GM21619 (cell line): ENCODE results near the gene CAMK1D.
"Not testable (repeated sequence)": the region's sequence is repeated elsewhere in the genome, so short reads cannot be mapped to it uniquely, and the experiment has no call there.

Experiments used
- ATAC-seq: cut with Tn5 transposase; IDR thresholded peaks from one replicate; pipeline ENCODE4 v1.9.1; 2021; ENCODE audit not compliant: unreplicated experiment

Gene CAMK1D

DNA sequence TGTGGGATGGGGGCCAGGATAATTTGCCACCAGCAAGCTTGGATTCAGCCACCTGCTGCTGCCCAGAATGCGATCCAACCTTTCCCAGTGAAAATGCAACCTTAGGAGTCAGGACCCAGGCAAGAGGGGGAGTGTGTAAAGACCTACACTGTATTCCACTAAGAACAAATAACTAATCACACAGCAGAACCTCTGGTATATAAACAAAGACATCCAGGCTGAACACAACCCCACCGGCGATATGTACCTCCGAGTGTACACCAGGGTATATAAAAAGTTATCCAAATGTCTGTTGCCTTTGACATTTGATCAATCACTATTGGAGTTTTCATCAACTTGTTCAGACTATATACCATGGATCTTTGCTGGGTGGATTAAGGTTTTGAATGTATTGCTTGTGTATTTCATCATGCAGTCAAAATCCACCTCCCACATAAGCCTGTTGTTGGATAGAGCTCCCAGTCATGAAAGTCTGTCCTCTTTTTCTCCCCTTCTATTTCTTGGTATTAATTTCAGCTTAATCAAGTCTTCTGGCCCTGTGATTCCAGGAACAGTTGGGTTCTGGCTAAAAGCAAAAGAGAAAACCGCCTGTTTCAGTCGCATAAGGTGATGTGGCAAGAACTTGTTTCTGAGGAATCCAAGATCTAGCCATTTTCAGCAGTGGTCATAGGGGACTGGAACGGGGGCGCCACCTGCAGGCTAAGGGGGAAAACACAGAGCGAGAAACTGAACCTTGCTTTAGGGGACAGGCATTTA lies 361.4 kb downstream of the CAMK1D start:
- ATAC-seq, result no peak

DNA sequence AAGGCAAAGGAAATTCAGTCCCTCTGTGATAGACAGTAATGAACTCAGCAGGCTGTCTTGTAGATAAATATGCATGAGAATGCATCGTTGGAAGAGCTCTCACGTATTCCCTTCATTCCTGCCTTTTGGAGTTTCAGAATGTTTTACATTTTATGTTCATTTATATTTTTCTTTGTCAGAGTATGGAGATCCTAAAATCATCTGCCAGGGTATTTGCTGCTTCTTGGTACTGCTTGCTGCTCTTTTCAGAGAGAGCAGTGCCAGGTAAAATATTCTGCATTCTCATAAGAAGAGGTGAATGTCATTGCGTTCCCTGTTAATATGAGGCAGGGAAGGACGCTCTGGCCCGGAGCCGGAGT lies 362.0 kb downstream of the CAMK1D start:
- ATAC-seq, result no peak

DNA sequence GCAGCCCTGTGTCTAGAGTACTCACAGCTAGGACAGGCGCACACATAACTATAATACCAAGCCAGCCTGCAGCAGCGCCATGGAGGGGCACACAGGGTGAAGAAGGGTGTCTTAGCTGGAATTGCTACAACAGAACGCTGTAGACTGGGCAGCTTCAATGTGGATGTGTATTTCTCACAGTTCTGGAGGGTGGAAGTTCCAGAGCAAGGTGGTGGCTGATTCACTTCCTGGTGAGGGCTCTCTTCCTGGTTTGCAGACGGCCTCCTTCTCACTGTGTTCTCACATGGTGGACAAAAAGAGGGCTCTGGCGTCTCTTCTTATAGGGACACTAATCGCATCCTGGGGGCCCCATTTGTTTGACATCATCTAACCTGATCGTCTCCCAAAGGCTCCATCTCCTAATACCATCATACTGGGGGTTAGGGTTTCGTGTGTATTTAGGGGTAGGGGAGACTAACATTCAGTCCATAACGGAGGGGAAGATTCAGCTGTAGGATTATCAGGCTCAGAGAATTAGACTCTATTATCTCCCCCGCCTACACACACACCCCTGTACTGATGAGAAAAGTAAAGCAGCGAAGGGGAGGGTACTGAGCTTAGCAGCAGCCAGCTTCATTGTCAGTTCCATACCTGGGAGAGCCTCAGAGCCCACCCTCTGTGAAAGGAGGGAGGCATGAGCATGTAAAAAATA lies 363.1 kb downstream of the CAMK1D start:
- no peak for ATAC-seq

DNA sequence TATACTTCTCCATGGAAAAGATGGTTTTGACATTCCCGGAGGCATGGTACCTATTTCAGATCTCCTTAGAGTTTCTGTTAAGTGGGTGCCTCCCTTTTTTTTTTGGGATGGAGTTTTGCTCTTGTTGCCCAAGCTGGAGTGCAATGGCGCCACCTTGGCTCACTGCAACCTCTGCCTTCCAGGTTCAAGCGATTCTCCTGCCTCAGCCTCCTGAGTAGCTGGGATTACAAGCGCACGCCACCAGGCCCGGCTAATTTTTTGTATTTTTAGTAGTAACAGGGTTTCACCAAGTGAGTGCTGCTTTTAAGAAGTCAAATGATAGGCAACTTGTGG lies 363.6 kb downstream of the CAMK1D start:
- not testable (repeated sequence) for ATAC-seq

DNA sequence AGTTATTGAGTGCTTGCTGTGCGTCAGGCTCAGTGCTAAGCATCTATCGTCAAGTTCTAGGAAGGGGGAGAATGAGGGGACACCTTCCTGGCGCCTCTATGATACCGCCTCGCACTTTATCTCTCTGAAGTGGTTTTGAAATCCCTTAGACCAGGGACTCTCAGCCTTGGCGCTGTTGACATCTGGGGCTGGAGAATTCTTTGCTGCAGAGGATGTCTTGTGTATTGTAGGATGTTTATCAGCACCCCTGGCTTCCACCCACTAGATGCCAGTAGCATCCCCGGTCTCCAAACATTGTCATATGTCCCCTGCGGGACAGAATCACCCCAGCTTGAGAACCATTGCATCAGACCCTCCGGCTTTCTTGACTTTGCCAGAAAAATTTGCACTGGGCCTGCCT lies 366.7 kb downstream of the CAMK1D start:
- no peak for ATAC-seq

DNA sequence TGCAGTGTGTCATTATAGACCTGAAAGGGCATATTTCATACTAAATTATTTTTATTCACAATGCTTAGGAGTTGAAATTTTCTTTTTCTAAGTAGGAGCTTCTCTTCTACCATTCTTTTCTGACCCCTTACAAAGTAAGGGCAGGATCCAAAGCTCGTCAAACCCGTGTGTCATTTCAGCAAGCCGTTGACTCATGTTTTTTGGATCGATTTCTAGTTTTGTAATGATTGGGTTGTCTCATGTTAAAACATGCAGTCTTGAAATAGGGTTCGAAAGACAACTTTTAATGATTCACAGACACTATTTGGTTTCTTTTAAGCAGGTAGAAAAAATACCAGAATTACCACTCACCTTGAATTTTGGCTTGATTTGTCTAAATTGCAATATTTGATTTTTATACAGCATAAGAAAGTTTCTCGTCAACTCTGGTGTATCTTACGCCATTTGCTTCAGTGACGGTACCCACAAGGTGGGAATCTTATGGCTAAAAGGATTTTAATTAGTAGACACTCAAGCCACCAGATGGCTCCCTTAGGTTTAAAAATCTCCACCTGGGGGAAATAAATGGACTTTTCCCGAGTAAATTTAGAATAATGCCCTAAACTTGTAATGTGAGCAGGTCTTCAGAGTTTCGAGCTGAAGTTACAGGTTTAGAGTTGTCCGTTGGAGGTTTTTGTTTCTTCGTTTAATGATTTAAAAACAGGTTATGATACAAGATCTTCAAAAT lies 368.8 kb downstream of the CAMK1D start:
- ATAC-seq, result no peak

DNA sequence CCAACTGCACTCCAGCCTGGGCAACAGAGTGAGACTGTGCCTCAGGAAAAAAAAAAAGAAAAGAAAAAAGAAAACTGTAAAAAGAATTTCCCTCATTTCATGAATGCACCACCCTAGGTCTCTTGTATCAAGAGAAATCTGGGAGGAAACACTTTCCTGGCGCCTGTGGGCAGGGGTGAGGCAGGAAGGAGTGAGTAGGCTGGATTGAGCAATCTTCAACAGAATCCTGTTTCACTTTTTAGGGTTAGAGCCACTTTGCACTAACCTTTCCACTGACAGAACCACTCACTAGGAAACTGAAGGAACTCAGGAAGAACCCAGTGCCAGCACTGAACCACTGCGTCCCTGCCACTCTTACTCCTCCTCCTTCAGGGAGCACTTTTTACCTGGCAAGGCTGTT lies 370.0 kb downstream of the CAMK1D start:
- no peak for ATAC-seq

DNA sequence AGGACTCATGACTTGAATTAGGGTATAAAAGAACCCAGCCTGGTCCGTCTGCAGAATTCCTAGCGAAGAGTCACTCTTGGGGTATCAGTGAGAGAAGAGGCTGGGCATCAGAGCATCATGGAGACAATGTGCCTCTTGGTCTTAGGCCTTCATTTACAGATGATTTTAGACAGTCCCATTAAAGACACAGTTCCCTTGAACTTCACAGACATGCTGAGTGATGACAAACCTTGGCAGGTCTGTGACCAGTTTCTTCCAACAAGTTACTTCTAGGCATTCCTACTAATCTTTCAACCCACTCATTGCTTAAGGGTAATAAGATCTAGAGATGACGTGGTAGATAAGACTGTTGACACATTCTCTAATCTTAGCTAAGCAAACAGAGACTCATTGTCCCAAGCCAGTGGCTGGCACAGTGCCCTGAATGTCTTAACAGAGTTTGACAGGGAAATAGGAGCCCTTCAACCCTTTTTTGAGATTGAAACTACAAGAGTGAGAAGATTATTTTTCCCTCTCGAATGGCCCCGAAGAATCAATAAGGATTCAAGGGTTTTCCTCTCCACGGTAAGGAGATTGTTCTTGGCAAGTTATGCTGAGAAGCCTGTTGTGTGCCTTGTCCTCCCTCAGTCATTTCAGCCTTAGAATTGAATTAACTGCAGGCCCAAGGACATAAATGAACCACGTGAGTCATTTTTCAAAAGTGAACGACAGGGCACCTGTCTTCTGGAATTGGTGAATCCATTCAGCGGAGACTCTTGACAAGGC lies 371.1 kb downstream of the CAMK1D start:
- ATAC-seq, result no peak

DNA sequence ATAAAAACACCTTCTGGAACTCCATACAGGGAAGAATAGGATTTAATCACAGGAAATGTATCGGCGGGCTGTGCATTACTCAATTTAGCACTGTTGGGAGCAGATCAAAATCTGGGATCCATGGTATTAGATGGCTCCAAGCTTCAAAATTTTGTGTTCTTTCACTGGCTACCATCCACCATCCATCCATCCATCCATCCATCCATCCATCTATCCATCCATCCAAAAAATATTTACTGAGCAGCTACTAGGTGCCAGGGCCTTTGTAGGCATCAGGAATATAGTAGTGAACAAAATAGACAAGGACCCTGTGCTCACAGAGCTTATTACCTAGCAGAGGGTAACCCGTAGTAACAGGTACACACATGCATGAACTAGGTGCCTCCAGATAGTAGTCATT lies 372.0 kb downstream of the CAMK1D start:
- no peak for ATAC-seq

DNA sequence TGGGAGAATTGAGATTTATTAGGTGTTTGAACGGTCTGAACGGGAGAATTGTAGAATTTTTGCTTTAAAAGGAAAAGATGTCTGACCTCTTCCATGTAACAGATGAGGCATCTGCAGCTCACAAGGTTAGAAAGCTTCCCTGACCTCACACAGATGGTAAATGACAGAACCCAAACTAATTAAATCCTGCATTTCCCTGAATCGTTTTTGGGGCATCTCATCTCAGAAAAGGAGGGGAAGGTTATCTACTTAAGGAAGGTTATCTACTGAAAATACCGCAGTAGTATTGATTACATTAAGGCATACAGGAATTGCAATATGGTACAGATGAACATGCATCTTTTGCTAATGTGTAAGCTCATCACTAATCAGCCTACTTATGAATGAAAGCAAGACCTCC lies 373.9 kb downstream of the CAMK1D start:
- ATAC-seq, result no peak

DNA sequence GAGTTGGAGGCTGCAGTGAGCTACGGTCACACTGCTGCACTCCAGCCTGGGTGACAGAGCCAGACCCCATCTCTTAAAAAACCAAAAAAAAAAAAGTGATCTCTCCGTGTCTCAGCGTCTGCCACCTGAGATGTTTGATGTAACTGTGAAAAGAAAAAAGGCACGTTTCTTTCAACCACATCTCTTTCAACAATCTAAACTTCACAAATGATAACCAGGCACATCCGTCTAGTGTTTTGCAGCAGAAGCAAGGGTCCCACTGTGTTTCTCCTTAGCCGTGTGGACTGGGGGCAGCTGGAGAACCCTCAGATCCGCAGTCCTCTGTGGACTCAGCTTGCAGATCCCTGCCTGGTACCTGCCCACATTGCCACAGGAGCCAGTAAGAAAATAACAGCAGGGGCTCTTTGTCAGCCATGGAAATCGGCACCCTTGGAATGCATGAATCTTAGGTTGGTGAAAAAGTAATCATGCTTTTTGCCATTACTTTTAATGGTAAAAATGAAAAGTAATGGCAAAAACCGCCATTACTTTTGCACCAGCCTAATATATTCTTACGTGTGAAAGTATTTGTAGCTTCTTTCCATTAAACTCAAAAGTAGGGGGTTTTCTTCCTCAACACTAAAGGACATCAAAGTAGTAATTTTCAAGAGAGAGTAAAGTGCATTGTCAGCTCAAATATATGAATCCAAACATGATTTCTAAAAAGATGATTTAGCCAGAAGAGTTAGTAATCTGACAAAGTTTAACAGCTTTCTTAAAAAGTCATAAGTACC lies 375.6 kb downstream of the CAMK1D start:
- ATAC-seq, result no peak

DNA sequence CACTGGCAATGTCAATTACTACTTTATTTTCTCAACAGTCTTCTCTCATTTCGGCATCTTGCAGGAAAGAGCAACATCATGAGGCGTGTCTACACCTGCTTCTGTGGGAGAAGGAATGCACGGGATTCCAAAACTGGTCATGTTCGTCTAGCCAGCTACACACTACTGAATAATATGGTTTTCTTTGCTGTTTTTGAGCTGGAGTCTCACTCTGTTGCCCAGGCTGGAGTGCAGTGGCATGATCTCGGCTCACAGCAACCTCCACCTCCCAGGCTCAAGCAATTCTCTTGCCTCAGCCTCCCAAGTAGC lies 376.2 kb downstream of the CAMK1D start:
- not testable (repeated sequence) for ATAC-seq

DNA sequence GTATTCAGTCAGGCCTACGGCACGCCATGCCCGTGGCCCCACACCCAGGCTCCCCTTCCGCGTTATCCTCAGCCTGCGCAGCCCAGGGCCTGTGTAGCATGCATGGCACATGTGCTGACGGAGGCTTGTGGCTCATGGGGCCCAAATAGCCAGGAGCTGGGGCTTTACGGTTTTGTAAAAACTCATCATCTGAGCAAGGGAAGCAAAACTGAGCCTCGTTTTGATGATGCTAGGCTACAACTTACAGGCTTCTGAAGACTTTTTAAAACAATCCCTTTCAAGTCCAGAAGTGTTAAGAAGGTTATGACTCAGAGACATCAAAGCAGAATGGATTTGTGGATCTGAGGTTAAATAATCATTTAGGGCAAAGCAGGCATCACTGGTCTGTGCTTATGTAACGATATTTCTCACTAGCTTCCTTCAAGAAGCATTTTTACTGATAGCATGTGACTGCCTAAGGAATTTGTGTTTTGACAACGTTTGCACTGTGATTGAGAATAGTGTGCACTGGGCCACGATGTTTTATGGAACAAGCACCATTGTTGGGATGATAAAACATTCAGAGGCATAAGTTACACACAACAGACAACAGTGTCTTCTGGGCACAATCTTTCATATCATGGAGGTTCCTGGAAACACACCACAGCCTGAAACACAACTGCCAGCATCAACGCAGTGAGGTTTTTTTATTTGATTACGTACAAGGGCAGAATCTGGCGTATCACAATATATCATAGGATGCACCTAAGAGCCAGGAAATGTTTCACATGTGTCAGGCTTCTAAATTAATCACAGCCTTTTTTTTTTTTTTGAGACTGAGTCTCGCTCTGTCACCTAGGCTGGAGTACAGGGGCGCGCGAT lies 377.9 kb downstream of the CAMK1D start:
- ATAC-seq, result no peak

DNA sequence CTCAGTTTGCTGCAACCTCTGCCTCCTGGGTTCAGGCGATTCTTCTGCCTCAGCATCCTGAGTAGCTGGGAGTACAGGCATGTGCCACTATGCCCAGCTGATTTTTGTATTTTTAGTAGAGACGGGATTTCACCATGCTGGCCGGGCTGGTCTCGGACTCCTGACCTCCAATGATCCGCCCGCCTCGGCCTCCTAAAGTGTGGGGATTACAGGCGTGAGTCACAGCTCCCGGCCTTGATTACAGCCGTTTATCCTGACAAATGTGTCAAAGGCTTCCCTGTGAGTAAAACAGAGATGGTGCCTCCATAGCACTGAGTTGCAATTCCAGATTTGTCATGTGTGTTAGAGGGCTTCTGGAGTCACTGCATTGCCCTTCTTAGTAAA lies 378.5 kb downstream of the CAMK1D start:
- ATAC-seq, result no peak

DNA sequence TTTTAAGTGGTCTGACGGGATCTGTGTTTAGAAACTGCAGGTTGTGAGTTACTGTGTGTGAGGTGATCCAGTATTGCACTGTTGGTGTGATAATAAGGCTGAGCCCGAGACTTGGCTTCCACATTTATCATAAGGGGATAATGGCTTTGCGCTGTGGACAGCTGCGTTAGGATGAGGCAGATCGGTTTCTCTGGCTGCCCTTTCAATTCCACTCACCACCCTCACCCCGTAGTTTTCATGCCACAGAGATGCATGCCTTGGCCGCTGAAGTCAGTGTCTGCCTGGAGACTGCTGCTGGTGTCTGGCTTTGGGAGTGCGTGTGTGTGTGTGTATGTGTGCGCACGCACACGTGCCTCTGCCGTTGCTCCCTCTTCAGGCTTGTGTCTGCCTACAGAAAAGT lies 379.1 kb downstream of the CAMK1D start:
- ATAC-seq, result no peak

DNA sequence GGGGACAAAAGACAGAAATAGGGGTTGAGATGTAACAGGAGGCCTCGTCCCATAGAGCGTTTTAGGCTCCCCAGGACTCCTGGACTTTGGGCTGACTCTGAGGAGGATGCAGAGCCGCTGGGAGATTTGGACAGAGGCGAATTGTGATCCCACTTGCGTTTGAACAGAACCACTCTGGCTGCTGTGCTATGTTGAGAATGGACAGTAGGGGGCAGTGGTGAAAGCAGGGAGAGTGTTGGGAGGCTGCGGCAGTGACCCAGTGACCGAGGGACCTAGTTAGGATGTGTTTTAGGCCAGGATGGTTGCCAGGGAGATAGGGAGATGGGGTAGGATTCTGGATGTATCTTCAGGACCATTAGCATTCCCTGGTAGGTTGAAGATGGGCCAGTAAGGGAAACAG lies 380.5 kb downstream of the CAMK1D start:
- ATAC-seq, result no peak

DNA sequence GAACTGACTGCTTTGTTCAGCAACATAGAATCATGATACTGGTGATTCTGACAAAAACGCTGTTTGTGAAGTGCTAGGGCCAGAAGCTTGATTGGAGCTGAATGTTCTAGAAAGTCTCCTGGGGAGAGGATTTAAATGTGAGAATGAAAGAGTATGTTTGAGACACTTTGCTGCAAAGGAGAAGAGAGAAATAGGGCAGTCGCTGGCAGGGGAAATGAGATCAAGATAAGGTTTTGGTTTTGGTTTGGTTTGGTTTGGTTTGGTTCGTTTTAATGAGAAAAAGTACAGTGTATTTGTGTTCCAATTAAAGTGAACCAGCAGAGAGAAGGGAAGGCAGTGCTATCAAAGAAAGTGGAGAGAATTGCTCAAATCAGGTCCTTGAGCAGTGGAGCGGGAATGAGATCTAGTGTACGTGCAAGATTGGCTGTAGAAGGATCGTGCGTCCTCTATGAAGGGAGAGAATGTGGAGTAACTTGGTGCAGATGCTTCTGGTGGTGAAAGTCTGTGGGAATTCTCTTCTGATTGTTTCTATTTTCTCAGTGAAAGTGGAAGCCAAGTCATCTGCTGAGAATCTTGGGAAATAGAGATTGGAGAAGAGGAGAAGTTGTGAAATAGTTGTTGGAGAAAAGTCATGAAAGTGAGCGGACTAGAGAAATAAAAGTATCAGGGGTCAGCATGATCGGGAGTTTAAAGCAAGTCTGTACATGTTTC lies 381.6 kb downstream of the CAMK1D start:
- ATAC-seq, result no peak

DNA sequence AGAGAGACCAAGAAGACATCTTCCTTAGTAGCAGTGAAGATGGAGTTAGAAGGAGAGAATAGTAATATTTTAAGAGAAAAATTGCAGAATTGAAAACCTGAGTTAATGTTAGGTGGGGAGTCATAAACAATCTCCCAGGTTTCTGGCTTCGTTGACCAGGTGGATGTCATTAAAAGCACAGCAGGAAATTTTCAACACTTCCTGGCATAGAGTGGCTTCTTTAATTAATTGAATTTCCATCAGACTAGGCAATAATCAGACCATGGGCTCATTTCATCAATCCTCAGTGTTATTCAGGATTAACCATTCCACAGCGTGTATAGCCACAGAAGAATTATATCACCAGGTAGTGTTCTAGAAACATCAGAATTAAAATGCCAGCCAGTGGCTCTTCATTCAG lies 383.9 kb downstream of the CAMK1D start:
- no peak for ATAC-seq

DNA sequence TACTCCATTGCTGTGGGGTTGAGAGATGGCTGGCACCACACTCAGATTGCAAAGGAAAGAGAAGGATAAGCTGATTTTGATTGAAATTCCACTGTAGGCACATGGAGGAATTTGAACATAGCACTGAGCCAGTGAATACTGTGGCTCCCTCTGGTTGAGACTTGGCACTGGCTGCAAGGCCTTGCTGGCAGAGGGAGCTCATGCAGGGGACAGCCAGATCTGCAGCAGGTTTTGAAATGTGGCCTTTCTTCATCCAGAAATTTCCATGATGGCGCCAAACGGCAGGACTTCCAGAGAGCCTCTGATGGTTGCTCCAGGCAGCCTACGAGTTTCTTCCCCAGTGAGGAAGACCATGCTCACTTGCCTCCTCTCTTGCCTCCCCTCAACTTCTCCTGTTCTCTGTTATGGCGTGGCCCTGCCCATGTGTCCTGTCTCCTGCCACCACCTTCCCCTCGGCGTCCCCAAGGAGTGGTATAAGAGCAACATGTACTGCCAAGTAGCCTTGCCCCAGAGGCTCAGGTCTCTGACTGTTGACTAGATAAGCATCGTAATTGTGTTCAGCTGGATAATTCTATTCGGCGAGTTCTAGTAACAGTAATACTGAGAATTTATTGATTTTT lies 386.6 kb downstream of the CAMK1D start:
- ATAC-seq, result no peak
